ENCODE measurements around the gene PTPRK.

- TF ChIP-seq CTCF (conservative IDR thresholded peaks at IDR 0.05): no peak
- no peak for TF ChIP-seq ZFX (IDR thresholded peaks at IDR 0.05)
These were observed 358.0 kb downstream of the PTPRK start for GRCh38 chr6:128162423-128162822.
